Stimulated activated CD4-positive, alpha-beta T cell treated with anti-CD3 and anti-CD28 coated beads, Interleukin-4, amount 100 ng/mL, for 4 hours (primary cell): ENCODE data around the gene TMEM145.
"Not testable (repeated sequence)": the region's sequence is repeated elsewhere in the genome, so short reads cannot be mapped to it uniquely, and the experiment has no call there.

Experiments used
- DNase-seq, 2 experiments: peaks; one replicate each; pipeline ENCODE4 v3.0.0-alpha.2; 2020

The TMEM145 gene

GRCh38 chr19:42313096-42313839 lies at the start of gene TMEM145:
TSS of gene TMEM145 (plus strand) at chr19:42313309. CDS start at chr19:42313377, 68 bp downstream.
- DNase-seq: peak in 1 of 2 experiments; percentile 44

GRCh38 chr19:42266105-42266504 lies 47.0 kb upstream of the TMEM145 start:
- not testable (repeated sequence) for DNase-seq

- not testable (repeated sequence) for DNase-seq
These were observed 46.0 kb upstream of the TMEM145 start for GRCh38 chr19:42266928-42267603.

GRCh38 chr19:42267644-42268141 lies 45.4 kb upstream of the TMEM145 start:
- no peak for DNase-seq

GRCh38 chr19:42268142-42268703 lies 44.9 kb upstream of the TMEM145 start:
- DNase-seq: peak; percentile 92 to 99

- DNase-seq: peak; percentile 98 to 99
These were observed 44.2 kb upstream of the TMEM145 start, which contains the start of gene CIC for GRCh38 chr19:42268704-42269477. TSS of gene CIC (plus strand) at chr19:42269252. CDS start at chr19:42271784, 2,532 bp downstream.

- DNase-seq: no peak
These were observed 43.4 kb upstream of the TMEM145 start for GRCh38 chr19:42269478-42270345.

GRCh38 chr19:42270346-42271044 lies 42.6 kb upstream of the TMEM145 start:
- peak; percentile 58 for DNase-seq

- DNase-seq: no peak
These were observed 42.1 kb upstream of the TMEM145 start for GRCh38 chr19:42271045-42271419.

- no peak for DNase-seq
These were observed 41.1 kb upstream of the TMEM145 start for GRCh38 chr19:42271861-42272534.

- no peak for DNase-seq
These were observed 40.6 kb upstream of the TMEM145 start for GRCh38 chr19:42272535-42272897.

- no peak for DNase-seq
These were observed 40.1 kb upstream of the TMEM145 start for GRCh38 chr19:42272989-42273406.

- no peak for DNase-seq
These were observed 39.6 kb upstream of the TMEM145 start for GRCh38 chr19:42273407-42274064.

GRCh38 chr19:42274065-42274682 lies 38.9 kb upstream of the TMEM145 start:
- DNase-seq: no peak

- no peak for DNase-seq
These were observed 38.0 kb upstream of the TMEM145 start for GRCh38 chr19:42275103-42275502.

- no peak for DNase-seq
These were observed 37.6 kb upstream of the TMEM145 start for GRCh38 chr19:42275517-42275916.

- DNase-seq: no peak
These were observed 36.8 kb upstream of the TMEM145 start for GRCh38 chr19:42276284-42276683.

- DNase-seq: no peak
These were observed 36.3 kb upstream of the TMEM145 start for GRCh38 chr19:42276821-42277220.

- DNase-seq: no peak
These were observed 35.2 kb upstream of the TMEM145 start for GRCh38 chr19:42277821-42278451.
